Mesenchymal stem cell (in vitro differentiated cells and primary cell): ENCODE results near the gene PPCS. TPM values are rescaled to one million over a fixed set of nuclear protein-coding genes. Genes with fewer than 3 reads are reported as not detected.

ENCODE experiments used
- DNase-seq: peaks from one replicate; pipeline ENCODE4 v3.0.0-alpha.2; 2013
- H2AFZ ChIP-seq: one replicate; pipeline ENCODE4 v1.6.1; 2013; ENCODE audit warnings: low read depth, mild to moderate bottlenecking, control low read depth, inconsistent platforms, low read length, moderate library complexity
- H2AK5ac ChIP-seq: 2 replicates; pipeline ENCODE4 v1.6.1; 2013; ENCODE audit warnings: low read length, moderate library complexity, mild to moderate bottlenecking, inconsistent platforms; ENCODE audit not compliant: severe bottlenecking
- H2BK120ac ChIP-seq: one replicate; pipeline ENCODE4 v1.6.1; 2013; ENCODE audit warnings: low read depth, mild to moderate bottlenecking, inconsistent platforms, low read length, moderate library complexity
- H2BK12ac ChIP-seq, 2 experiments: one replicate each; pipeline ENCODE4 v1.6.1; 2013; ENCODE audit warnings: inconsistent platforms in 2 of 2, low read length in 2 of 2, mild to moderate bottlenecking in 2 of 2, moderate library complexity in 2 of 2, control low read depth in 1 of 2
- H2BK15ac ChIP-seq: one replicate; pipeline ENCODE4 v1.6.1; 2013; ENCODE audit warnings: mild to moderate bottlenecking, low read depth, inconsistent platforms; ENCODE audit not compliant: poor library complexity, severe bottlenecking
- H2BK5ac ChIP-seq: 2 replicates; pipeline ENCODE4 v1.6.1; 2013; ENCODE audit warnings: low read depth, mild to moderate bottlenecking, low read length, control low read depth, inconsistent platforms; ENCODE audit not compliant: poor library complexity, severe bottlenecking
- H3K14ac ChIP-seq, 2 experiments: one replicate each; pipeline ENCODE4 v1.6.1; 2013; ENCODE audit warnings: inconsistent platforms in 2 of 2, low read length in 2 of 2, control low read depth in 1 of 2, mild to moderate bottlenecking in 1 of 2, moderate library complexity in 1 of 2
- H3K18ac ChIP-seq, 2 experiments: one replicate each; pipeline ENCODE4 v1.6.1; 2013; ENCODE audit warnings: inconsistent platforms in 2 of 2, low read length in 2 of 2, control low read depth in 1 of 2, low read depth in 1 of 2, mild to moderate bottlenecking in 1 of 2
- H3K23ac ChIP-seq, 2 experiments: one replicate each; pipeline ENCODE4 v1.6.1; 2013; ENCODE audit warnings: inconsistent platforms in 2 of 2, low read length in 2 of 2, mild to moderate bottlenecking in 2 of 2, moderate library complexity in 2 of 2, control low read depth in 1 of 2
- H3K27ac ChIP-seq: 2 replicates; pipeline ENCODE4 v1.5.1; 2013; ENCODE audit warnings: mild to moderate bottlenecking, moderate library complexity, low read length, control low read depth, inconsistent platforms; ENCODE audit not compliant: poor library complexity, severe bottlenecking
- H3K27me3 ChIP-seq, 2 experiments: 2 replicates each; pipeline versions ENCODE4 v1.6.1 to v1.7.0; 2013; ENCODE audit warnings: low read length in 2 of 2, mild to moderate bottlenecking in 2 of 2, moderate library complexity in 2 of 2, control low read depth in 1 of 2, inconsistent platforms in 1 of 2; ENCODE audit not compliant: control insufficient read depth in 1 of 2, insufficient read depth in 1 of 2
- H3K36me3 ChIP-seq, 2 experiments: 2 replicates each; pipeline versions ENCODE4 v1.6.1 to v1.7.0; 2013; ENCODE audit warnings: low read length in 2 of 2, control low read depth in 1 of 2, inconsistent platforms in 1 of 2, low read depth in 1 of 2, mild to moderate bottlenecking in 1 of 2; ENCODE audit not compliant: insufficient read depth in 2 of 2, control insufficient read depth in 1 of 2
- H3K4ac ChIP-seq, 2 experiments: one replicate each; pipeline ENCODE4 v1.6.1; 2013; ENCODE audit warnings: inconsistent platforms in 2 of 2, low read length in 2 of 2, mild to moderate bottlenecking in 2 of 2, moderate library complexity in 2 of 2, control low read depth in 1 of 2, low read depth in 1 of 2
- H3K4me1 ChIP-seq: 2 replicates; pipeline ENCODE4 v1.6.1; 2013; ENCODE audit warnings: low read depth, low read length, control low read depth; ENCODE audit not compliant: control insufficient read depth, insufficient read depth
- H3K4me2 ChIP-seq: 2 replicates; pipeline ENCODE4 v1.6.1; 2013; ENCODE audit warnings: low read length, mild to moderate bottlenecking, inconsistent platforms; ENCODE audit not compliant: poor library complexity, severe bottlenecking
- H3K4me3 ChIP-seq, 2 experiments: 2 replicates each; pipeline versions ENCODE4 v1.5.1 to v1.7.0; 2013; ENCODE audit warnings: low read length in 2 of 2, mild to moderate bottlenecking in 2 of 2, control low read depth in 1 of 2, low read depth in 1 of 2; ENCODE audit not compliant: insufficient read depth in 1 of 2
- H3K79me1 ChIP-seq: replicated peaks from 2 replicates; pipeline ENCODE4 v1.6.1; 2013; ENCODE audit warnings: mild to moderate bottlenecking, control low read depth, low read length, inconsistent platforms; ENCODE audit not compliant: poor library complexity, severe bottlenecking
- H3K9ac ChIP-seq: 2 replicates; pipeline ENCODE4 v1.7.0; 2013; ENCODE audit warnings: mild to moderate bottlenecking, low read length, moderate library complexity
- H3K9me3 ChIP-seq: 2 replicates; pipeline ENCODE4 v1.7.0; 2013; ENCODE audit warnings: mild to moderate bottlenecking, low read length; ENCODE audit not compliant: control insufficient read depth
- H4K8ac ChIP-seq: one replicate; pipeline ENCODE4 v1.6.1; 2013; ENCODE audit warnings: inconsistent platforms, mild to moderate bottlenecking, low read length, moderate library complexity
- H4K91ac ChIP-seq: one replicate; pipeline ENCODE4 v1.6.1; 2013; ENCODE audit warnings: mild to moderate bottlenecking, low read length, inconsistent platforms
- WGBS: methylation state at CpG from one replicate; pipeline ENCODE4 v1.1.7; 2013; ENCODE audit warnings: mixed read lengths; 5-methylcytosine and 5-hydroxymethylcytosine counted together
- polyA plus RNA-seq, 2 experiments: library from polyadenylated mRNA; stranded (reverse); fragments of 200-250 nt; gene quantifications; one replicate each; pipeline ENCODE4 v1.2.3, GENCODE V29; 2013

The PPCS gene
- 47.2 TPM for polyA plus RNA-seq (2013, experiment 1 of 2)
- polyA plus RNA-seq (2013, experiment 2 of 2), result 48.3 TPM

- WGBS, result under 1% methylated on average over 65 of the region's 66 CpGs
- peak within 1 kb of the TSS; percentile 96 for H3K9ac ChIP-seq
Measured at GRCh38 chr1:42456010-42456753, at the start of gene PPCS, which contains the start of gene ZMYND12. Gene PPCS, plus strand, starts transcription at chr1:42456543. Its CDS starts 23 bp downstream, at chr1:42456566. Gene ZMYND12, minus strand, starts transcription at chr1:42456022. Its CDS starts 25 bp downstream, at chr1:42455997.

GRCh38 chr1:42414551-42415496 lies 41.5 kb upstream of the PPCS start:
- no peak overlapping the region for H2BK12ac ChIP-seq
- H3K18ac ChIP-seq, result no peak overlapping the region
- H4K8ac ChIP-seq, result no peak overlapping the region
- H4K91ac ChIP-seq, result no peak overlapping the region
- H3K9ac ChIP-seq, result no peak overlapping the region
- no peak overlapping the region for H3K4ac ChIP-seq
- no peak overlapping the region for H3K14ac ChIP-seq
- no peaks in the 10 kb centered on the region for H3K9me3 ChIP-seq
- H2AFZ ChIP-seq, result no peak overlapping the region
- DNase-seq, result no peak
- no peaks in the 10 kb centered on the region for H3K36me3 ChIP-seq
- H3K4me3 ChIP-seq, result no peak overlapping the region
- no peak overlapping the region for H2BK5ac ChIP-seq
- H3K79me1 ChIP-seq, result no peaks in the 10 kb centered on the region
- H2BK120ac ChIP-seq, result no peak overlapping the region
- 87% methylated on average over 14 of the region's 17 CpGs for WGBS
- H3K23ac ChIP-seq, result no peak overlapping the region
- H3K4me1 ChIP-seq, result no peaks in the 10 kb centered on the region
- H3K27ac ChIP-seq, result no peak overlapping the region
- no peak overlapping the region for H2AK5ac ChIP-seq
- H3K27me3 ChIP-seq, result peaks cover 0 to 32% of the 10 kb centered on the region in 2 experiments
- no peak overlapping the region for H2BK15ac ChIP-seq
- no peak overlapping the region for H3K4me2 ChIP-seq

More at GRCh38 chr1:42456010-42456753, at the start of gene PPCS, which contains the start of gene ZMYND12:
- DNase-seq, result peak; percentile 93
- peak within 1 kb of the TSS; percentile 98 for H4K91ac ChIP-seq
- H3K18ac ChIP-seq, result peak within 1 kb of the TSS; percentile 93 to 100
- H3K36me3 ChIP-seq, result peaks cover 0 to 34% of the 10 kb centered on the region in 2 experiments
- peak within 1 kb of the TSS; percentile 98 for H2BK15ac ChIP-seq
- H3K9me3 ChIP-seq, result no peaks in the 10 kb centered on the region
- peak within 1 kb of the TSS; percentile 95 for H2BK120ac ChIP-seq
- peak within 1 kb of the TSS; percentile 88 to 94 for H3K4me3 ChIP-seq
- peak within 1 kb of the TSS; percentile 89 for H2BK5ac ChIP-seq
- peaks cover 18% of the 10 kb centered on the region for H3K79me1 ChIP-seq
- H3K27ac ChIP-seq, result peak within 1 kb of the TSS; percentile 91
- H3K4ac ChIP-seq, result peak within 1 kb of the TSS; percentile 99
- H3K23ac ChIP-seq, result peak within 1 kb of the TSS in 1 of 2 experiments; percentile 20
- no peaks in the 10 kb centered on the region for H3K27me3 ChIP-seq
- H2AK5ac ChIP-seq, result peak within 1 kb of the TSS; percentile 49
- H4K8ac ChIP-seq, result peak within 1 kb of the TSS; percentile 99
- H3K4me2 ChIP-seq, result peak within 1 kb of the TSS; percentile 78
- H3K4me1 ChIP-seq, result peaks cover 8% of the 10 kb centered on the region
- peak within 1 kb of the TSS; percentile 63 to 65 for H2BK12ac ChIP-seq
- H2AFZ ChIP-seq, result peak within 1 kb of the TSS; percentile 98
- peak within 1 kb of the TSS; percentile 47 to 96 for H3K14ac ChIP-seq

GRCh38 chr1:42417166-42417565 lies 39.2 kb upstream of the PPCS start:
- Histone ChIP-seq H3K4me1 (peaks cover 6% of the 10 kb centered on the region), H2BK5ac (no peak overlapping the region), H3K23ac (no peak overlapping the region), H3K27ac (no peak overlapping the region), H3K4me3 (no peak overlapping the region), H2AK5ac (no peak overlapping the region), H3K9ac (no peak overlapping the region), H2AFZ (no peak overlapping the region), H4K91ac (no peak overlapping the region), H4K8ac (no peak overlapping the region), H3K27me3 (peaks cover 0 to 30% of the 10 kb centered on the region in 2 experiments), H3K18ac (no peak overlapping the region), H3K36me3 (no peaks in the 10 kb centered on the region), H3K4ac (no peak overlapping the region), H3K9me3 (no peaks in the 10 kb centered on the region), H3K79me1 (no peaks in the 10 kb centered on the region), H2BK12ac (no peak overlapping the region), H2BK120ac (no peak overlapping the region), H3K14ac (no peak overlapping the region), H2BK15ac (no peak overlapping the region), H3K4me2 (no peak overlapping the region)
- DNase-seq, result no peak
- 86% methylated on average over 3 of the region's 3 CpGs for WGBS
